ELF-1 (cell line): ENCODE results near the gene SSPN.

Source experiments
- DNase-seq: peaks from one replicate; pipeline ENCODE4 v3.0.0-alpha.2; 2016; ENCODE audit warnings: low read depth, low spot score

Gene SSPN

DNA sequence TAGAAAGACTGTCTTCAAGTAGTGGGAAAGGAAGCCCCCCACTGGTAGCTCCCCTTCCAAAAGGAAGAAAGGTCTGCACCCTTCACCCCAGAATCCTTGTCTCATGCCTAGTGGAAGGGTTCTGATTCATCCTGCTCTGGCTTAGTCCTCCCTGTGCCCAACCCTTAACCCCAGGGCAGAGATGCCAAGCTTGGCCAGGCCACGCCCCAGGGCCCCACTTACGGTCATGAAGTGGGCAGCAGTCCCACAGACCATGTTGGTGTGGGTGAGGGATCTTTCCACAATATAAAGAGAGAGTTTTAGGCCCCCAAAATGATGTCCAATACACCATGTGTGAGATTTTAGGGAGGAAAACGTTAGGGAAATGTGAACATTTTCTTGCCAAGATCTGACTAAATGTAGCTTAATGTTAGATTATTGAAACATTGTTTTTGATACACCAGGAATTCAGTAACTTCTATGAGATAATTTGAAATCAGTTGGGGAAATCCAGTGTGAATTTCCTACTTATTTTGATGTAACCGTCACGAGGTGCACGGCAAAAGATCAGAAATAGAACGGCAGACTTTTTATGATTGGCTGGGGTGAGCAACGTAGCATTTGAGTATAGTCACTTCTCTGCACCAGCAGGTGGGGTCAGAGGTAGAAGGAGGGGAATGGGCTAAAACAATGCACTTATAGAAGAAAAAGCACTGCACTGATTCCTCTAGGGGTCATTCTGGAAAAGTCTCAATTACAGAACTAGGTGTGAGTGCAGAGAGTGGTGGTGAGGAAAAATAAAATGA lies 8.2 kb upstream of the SSPN start:
- DNase-seq, result no peak

DNA sequence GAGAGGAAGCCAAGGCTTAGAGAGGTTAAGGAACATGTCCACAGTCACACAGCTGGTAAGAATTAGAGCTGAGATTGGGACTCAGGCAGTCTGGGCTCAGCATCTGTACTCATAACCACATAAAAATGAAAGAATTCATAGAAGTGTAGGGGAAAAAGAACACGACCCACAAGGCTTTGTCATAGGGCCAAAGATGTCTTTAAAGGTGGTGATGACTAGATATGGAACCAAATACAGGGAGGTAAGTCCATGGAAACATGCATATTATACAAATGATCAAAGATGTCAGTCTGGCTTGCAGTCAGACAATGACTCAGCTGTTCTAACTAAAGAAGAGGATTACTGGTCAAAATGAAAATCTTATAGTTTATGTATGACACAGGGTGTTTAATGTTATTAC lies 7.2 kb upstream of the SSPN start:
- no peak for DNase-seq

DNA sequence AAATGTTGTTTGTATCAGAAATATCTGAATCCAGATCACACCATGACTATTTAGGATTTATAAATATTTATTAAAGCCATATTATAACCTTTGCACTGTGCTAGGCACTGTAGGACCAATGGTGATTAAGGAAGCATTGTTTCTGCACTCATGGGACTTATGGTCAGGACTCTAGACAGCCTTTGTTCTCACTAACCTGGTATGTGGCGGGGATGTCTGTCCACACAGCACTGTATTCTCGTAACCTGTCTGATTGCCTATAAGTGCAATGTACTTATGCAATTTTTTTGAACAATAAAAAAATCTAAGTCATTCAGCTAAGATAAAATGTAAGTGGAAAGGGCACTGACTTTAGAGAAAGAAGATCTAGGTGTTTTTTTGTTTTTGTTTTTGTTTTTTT lies 6.7 kb upstream of the SSPN start:
- no peak for DNase-seq

DNA sequence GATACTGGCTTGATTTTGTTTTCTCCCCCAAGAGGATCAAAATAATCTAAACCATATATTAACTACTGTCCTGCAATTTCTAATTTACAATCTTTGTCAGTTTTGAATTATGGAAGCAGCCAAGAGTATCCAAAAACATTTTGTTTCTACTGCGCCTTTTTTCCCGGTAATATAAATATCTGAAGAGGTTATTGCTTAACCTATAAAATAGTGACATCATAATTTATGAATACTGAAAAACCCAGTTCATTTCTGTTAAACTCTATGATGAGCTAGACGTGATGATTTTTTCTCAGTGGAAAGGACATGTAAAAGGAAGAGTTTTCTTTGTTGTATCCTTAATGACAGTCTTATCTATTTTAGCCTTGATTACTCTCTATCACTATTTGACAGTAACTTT lies 3.2 kb upstream of the SSPN start:
- DNase-seq, result no peak

DNA sequence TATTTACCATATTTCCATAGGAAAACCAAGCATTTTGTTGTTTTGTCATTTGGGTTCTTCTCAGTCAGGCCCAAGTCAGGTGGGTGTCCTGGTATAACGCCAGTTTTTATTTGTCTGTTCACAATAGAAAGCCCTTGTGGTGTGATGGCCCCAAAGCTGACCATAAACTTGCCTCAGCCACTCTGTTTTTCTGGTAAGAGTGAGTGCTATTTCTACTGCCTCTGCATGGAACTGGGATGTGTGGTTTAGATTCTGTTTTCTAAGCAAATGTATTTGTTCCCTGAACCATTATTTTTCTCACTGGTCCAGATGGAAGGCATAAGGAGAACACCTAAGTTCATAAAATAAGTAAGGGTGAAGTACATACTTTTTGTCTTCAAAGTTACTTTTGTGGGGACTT lies 1.8 kb upstream of the SSPN start:
- no peak for DNase-seq

DNA sequence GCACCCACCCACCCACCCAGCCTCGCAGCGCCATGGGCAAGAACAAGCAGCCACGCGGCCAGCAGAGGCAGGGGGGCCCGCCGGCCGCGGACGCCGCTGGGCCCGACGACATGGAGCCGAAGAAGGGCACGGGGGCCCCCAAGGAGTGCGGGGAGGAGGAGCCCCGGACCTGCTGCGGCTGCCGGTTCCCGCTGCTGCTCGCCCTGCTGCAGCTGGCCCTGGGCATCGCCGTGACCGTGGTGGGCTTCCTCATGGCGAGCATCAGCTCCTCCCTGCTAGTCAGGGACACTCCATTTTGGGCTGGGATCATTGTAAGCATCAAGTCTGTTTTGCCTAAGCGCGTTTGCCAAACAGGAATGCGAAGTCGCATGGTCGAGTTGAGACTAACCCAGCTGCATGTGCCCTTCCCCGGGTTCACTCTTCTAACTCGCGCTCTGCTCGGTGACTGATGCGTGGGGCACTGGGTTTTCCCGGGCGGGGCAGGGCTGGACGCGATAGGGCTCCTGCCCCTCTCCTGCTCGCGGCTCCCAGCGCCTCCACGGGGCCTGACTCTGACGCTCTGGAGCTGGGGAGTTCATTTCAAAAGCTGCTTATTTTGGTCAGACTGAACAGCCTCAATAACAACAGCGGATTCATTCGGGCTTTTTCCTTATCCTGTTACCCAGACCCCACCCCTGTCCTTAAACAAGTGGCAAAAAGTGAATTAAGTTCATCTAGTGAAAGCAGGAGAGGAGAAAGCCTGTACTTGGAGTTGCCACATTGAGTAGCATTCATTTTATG lies 458 bp downstream of the SSPN start:
- peak; percentile 50 for DNase-seq

DNA sequence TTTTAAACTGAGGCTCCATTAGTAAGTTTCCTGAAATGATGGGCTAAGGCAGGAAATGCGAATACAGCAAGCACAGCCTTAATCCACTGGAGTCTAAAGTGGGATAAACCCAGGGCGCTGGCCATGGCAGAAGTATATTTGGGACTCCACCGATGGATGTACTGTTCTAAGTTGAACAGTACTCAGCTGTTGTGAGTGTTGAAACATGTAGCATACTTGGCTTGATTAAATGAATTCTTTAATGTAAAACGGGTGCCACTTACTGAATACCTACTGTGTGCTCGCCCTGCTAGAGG lies 996 bp downstream of the SSPN start:
- no peak for DNase-seq

DNA sequence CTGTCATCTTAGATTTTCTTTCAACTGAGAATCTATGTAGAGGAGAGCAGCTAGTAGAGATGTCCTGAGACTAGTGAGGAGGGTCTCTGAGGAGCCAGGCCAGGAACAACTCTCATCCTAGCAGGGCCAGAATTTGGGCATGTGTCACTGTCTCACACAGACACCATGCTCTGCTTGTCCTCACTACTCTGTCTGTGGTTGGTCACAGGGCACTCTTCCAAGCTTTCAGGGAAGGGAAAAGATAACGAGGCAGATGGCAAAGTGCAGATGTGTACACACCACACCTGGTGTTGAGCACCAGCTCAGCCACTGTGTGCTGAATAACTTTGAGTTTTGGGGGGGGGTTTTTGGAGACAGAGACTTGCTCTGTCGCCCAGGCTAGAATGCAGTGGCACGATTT lies 2.5 kb downstream of the SSPN start:
- no peak for DNase-seq

DNA sequence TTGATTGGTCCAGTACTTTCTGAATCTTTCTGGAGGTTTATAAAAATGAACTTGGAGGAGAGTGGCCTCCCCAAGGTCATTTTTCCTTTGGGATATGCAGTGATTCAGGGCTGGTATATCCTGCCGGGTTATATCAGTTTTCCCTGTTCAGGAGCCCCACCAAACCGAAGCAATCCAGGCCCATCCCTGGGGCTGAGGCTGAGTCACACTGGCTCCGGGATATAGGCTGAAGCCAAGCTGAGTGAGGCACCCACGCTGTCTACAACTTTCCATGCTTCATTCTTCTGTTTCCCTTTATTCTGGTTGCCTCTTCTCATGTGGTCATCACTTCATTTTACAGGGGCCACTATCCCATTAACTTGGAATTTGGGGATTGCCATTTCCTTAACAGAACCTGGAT lies 3.4 kb downstream of the SSPN start:
- no peak for DNase-seq

DNA sequence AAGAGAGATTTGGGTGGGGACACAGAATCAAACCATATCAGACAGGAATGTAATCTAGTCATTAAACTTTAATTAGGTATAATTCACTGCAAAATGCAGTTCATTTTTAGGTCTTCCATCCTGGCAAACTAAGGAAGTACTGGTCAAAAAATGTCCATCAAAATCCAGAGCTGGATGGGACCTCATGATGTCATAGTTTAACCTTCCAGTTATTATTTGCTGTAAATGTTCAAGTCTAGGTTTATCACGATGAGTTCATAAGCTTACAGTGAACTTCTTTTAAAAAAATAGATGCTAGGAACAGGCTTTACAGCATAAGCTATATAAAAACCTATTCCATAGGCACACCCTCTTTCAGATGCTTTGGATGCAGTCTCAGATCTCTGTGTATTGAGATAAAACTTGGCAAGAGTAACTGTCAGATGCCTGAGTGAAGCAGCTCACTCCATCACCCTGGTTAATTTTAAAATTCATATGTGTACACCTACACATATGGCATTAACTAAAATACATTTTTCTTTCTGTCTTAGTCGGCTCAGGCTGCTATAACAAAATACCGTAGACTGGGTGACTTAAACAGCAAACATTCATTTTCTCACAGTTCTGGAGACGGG lies 7.9 kb downstream of the SSPN start:
- no peak for DNase-seq

DNA sequence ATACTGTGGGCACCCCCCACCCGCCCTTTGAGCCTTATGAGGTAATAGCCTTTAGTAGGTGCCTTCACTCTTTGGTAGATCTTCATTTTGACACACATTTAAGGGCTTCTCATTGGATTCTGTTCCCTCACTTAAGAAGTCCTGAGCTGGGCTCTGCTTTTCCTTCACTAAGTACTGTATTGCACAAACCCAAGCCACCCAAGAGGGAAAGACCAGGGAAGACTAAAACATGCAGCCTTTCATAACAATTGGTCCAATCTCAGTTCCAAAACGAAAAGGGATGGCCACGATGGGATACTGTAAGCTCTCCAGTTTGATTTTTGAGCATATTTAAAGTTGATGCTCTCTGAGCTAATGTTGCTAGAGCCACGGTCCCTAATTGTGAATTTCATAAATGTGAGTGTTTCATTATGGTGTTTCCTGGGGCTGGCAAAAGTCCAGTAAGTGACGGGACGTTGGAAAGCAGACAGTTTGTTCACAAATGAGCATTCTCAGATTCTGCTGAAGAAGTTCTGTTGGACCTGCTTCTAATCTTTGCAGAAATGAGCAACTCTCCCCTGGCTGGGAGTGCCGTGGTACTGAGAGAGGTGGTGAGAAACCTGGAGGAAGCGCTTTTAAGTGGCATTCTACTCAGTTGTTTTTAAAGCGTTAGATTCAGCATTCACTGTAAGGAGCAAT lies 9.4 kb downstream of the SSPN start:
- DNase-seq, result no peak

DNA sequence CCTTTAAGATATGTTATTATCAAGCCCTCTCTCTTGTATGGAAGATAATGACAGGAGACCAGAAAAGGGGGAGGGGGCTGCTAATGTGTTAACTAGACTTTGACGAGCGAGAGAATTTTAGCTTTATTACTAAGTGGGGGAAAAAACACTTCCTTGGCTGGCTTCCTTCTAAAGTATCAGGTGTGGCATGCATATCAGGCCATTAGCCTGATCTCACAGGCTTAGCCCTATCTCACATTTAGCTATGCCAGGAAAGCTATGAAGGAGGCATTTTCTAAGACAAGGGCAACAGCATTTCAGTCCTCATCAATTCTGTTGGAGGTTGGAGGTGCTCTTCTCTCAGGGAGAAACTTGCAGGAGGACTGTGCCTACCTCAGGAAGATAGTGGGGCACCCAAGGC lies 9.9 kb downstream of the SSPN start:
- no peak for DNase-seq

DNA sequence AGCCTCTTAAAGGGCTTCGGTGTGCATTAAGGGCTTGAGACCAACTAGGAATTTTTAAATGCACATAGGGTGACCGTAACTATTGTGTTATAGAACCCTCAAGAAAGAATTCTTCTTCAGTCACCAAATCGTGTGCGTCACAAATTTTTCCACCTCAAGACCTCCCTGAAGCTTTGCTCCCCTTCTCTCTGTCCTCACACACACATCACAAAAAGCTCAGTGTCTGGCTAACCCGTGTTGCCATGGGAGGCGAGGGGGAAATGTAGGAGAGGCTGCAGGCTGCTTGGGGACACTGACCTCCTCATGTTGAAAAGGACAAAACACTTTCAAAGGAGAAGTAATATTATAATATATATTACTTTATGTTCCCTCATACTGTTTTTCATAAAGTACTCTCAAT lies 10.6 kb downstream of the SSPN start:
- no peak for DNase-seq

DNA sequence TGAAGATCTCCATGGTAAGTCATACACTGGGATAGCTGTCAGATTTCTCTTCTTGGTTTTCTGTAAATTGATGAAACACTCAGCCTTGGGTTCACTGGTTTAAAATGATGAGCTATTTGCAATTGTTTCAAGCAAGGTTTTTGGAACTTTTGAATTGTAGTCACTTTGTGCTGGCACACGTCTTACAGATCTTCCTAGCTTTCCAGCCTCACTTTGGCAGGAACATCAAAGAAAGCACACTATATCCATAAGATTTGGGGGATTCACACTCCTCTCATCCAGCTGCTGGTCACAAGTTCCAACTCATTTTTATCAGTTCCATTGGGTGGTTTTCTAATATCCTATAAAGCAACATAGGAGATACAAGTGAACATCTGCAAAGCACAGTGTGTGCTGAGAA lies 16.0 kb downstream of the SSPN start:
- no peak for DNase-seq

DNA sequence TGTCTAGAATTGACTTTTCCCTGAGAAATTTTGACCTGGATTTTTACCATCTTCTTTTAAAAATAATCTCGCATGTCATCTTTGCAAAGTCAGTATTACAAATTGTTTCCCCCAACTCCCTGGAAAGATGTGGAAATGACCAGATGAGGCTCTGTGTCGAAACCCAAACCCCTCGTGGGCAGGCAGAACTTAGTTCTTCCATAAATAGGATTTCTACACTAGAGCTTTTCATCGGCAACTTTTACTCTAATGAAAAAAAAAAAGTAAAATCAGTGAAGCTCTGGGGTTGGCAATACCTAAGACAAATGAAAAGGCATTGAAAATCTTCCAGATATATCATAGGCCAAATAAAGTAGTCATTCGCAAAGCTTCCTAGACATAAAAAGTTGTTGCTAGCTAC lies 17.0 kb downstream of the SSPN start:
- no peak for DNase-seq

DNA sequence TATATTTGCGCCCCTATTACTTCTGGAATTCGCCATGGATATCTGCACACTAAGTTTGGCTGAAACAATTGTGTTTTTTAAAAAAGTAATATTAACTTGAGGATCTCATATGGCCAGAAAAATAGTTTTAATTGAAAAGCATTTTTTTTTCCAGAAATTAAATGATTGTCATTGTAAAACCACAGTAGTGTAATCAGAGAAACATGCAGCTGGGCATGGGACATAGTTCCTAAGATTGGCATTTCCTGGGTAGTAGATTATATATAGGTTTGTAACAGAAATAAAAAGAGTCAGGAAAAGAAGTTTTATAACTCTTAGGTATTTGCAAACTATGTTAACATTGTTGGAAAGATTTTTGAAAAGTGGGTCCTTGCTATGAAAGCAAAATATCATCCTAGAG lies 17.6 kb downstream of the SSPN start:
- no peak for DNase-seq

DNA sequence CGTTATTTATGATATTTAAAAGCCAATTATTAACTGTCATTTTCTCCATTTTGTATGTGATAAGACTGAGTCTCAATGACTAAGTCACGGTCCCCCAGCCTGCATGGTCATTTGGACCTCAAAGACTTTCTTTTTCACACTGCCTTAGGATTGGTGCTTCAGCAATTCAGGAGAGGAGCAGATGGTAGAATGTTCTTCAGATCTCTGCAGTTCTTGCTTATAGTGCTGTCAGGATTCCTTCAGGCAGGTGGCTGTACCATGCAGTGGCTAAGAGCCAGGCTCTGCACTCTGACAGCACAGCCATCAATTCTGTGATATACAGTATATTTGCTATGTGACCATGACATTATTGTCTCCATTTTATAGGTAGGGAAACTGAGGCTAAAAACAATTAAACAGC lies 18.7 kb downstream of the SSPN start:
- no peak for DNase-seq

DNA sequence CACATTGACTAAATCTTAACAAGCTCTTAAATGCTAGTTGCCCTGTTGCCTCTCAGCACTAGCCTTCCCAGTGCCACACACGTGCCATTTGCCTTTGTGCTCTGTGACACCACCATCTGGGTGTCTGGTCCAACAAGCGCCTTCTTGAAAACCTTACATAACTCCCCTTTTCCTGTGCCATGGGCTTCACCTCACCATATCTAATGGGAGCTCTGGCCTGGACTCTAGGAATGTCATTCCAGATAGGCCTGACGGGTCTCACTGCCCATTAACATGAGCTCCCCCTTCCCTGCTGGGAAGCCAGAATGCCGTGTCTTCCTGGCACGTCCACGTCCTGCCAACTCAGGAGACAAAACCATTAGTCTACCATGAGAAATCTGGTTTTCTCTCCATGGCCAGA lies 24.4 kb downstream of the SSPN start:
- no peak for DNase-seq

DNA sequence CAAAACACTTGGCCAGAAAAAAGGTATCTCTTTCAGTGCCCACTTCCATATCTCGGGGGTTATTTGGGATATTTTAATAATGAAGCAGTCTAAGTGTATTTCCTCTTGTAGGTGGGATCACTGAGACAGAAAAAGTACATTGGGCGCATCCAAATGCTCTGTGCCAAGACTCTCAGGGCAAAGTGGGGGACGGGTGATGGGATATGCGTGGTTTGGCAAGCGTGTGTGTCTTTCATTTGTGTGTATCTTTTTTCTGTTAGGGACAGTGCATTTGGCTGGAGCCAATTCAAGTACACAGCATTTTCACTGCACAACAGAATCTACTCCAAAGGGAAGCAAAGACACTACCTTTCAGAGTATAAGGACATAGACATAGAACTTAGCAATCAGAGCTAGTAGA lies 29.3 kb downstream of the SSPN start:
- DNase-seq, result no peak

DNA sequence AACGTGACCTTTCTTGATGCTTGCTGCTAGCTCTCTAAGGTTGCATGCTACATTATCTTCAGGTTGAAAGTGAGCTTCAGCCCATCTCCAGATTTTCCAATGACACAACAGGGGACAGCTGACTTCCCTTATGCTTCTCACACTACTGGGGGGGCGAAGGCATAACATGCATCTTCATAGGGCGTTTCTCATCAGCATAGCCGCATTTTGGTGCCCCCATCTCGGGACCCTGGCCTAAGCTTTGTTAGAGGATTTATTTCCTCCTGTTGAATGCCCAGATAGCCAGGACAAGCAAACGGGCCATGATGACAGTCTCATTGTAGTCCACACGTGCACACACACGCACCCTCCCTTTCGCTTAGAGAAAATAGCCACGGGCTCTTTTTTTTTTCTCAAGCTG lies 30.7 kb downstream of the SSPN start:
- no peak for DNase-seq

DNA sequence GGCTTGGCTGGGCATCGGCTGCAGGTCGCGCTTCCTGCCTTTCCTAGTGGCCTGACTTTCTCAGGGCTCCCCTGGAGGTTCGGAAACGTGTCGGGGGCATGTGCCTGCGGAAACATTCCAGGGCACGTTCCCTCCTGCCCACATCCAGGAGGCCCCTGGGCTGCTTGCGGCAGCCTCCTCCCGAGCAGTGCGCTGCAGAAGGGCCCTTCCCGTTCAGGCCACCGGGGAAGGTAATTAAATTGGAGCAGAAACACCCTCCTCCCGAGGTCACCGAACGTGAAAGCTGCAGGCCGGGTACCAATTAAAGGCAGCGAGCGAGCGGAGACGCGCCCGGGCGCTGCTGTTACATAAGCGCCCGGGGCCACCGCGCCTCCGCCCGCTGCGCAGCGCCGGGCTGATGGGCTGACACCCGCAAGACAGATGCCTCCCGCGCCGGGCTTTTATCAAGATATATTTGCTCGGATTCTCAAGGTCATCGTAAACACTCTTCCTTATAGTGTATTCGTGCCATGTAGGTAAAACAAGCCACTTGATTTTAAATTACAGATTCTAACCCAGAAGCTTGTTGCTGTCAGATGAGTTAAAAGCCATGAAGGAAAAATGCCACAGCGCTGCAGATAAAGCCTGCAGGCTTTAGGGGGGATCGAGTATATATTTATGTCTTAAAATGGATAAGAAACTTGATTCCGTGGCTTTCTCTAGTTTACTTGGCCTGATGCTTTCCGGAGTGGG lies 31.4 kb downstream of the SSPN start:
- peak; percentile 87 for DNase-seq

DNA sequence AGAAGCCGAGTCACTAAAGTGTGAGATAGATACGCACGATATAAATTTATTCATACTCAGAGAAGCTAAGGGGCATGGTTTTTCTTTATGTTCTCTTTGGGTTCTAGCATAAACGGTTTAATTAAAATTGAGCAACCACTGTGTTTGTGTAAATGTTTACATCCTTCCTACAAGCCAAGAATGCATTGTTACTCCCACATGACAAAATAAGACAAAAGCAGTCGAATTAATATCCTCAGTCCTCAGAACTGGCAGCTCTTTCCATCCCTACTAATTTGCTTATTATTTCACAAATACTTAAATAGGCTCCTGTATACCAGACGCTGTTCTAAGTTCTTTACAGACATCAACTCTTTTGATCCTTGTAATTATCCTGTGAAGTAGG lies 32.0 kb downstream of the SSPN start:
- DNase-seq, result no peak
